HG03066 (cell line): ENCODE measurements around the gene FBXL12.
"Not testable (repeated sequence)": the region's sequence is repeated elsewhere in the genome, so short reads cannot be mapped to it uniquely, and the experiment has no call there.

Source experiments
- ATAC-seq: cut with Tn5 transposase; IDR thresholded peaks from one replicate; pipeline ENCODE4 v1.9.1; 2021; ENCODE audit warnings: low read depth; ENCODE audit not compliant: unreplicated experiment

FBXL12 gene

GRCh38 chr19:9796113-9796773 is 22.6 kb downstream of the FBXL12 start:
- no peak for ATAC-seq

- no peak for ATAC-seq
These were observed 25.7 kb downstream of the FBXL12 start for GRCh38 chr19:9793071-9793591.

GRCh38 chr19:9792206-9793070 is 26.4 kb downstream of the FBXL12 start:
- ATAC-seq, result no peak

- no peak for ATAC-seq
These were observed 27.2 kb downstream of the FBXL12 start for GRCh38 chr19:9791552-9792205.

GRCh38 chr19:9791073-9791367 is 27.9 kb downstream of the FBXL12 start:
- not testable (repeated sequence) for ATAC-seq

GRCh38 chr19:9789579-9789978 is 29.3 kb downstream of the FBXL12 start:
- not testable (repeated sequence) for ATAC-seq

- ATAC-seq, result no peak
These were observed 29.8 kb downstream of the FBXL12 start for GRCh38 chr19:9789066-9789465.

GRCh38 chr19:9788604-9789003 is 30.3 kb downstream of the FBXL12 start:
- ATAC-seq, result not testable (repeated sequence)

GRCh38 chr19:9786819-9787218 is 32.1 kb downstream of the FBXL12 start:
- ATAC-seq, result no peak

- no peak for ATAC-seq
These were observed 32.5 kb downstream of the FBXL12 start for GRCh38 chr19:9786342-9786741.

GRCh38 chr19:9785367-9786331 is 33.2 kb downstream of the FBXL12 start:
- ATAC-seq, result peak; percentile 52

GRCh38 chr19:9784163-9784496 is 34.7 kb downstream of the FBXL12 start:
- ATAC-seq, result not testable (repeated sequence)

GRCh38 chr19:9782338-9782737 is 36.5 kb downstream of the FBXL12 start:
- no peak for ATAC-seq

- peak; percentile 94 for ATAC-seq
These were observed 50.4 kb downstream of the FBXL12 start, which contains the start of gene ZNF846 for GRCh38 chr19:9768175-9769112. Gene ZNF846, minus strand, starts transcription at chr19:9768738. Its CDS starts 3,788 bp downstream, at chr19:9764950.
